SJCRH30 (cell line): ENCODE measurements around the gene C7orf33. TPM values are rescaled to one million over a fixed set of nuclear protein-coding genes. Genes with fewer than 3 reads are reported as not detected.
"Not testable (repeated sequence)": the region's sequence is repeated elsewhere in the genome, so short reads cannot be mapped to it uniquely, and the experiment has no call there.

Experiments
- DNase-seq, 2 experiments: peaks; one replicate each; pipeline ENCODE4 v3.0.0-alpha.2; 2015 to 2020
- H3K27ac ChIP-seq: fragments of 250-450 bp; sonication (Bioruptor Pico); 2 replicates; pipeline ENCODE4 v1.5.1; 2020; ENCODE audit warnings: mild to moderate bottlenecking, moderate library complexity
- H3K27me3 ChIP-seq: fragments of 250-450 bp; sonication (Bioruptor Pico); 2 replicates; pipeline ENCODE4 v1.5.1; 2020; ENCODE audit warnings: mild to moderate bottlenecking, moderate library complexity
- H3K36me3 ChIP-seq: fragments of 250-450 bp; sonication (Bioruptor Pico); 2 replicates; pipeline ENCODE4 v1.5.1; 2020; ENCODE audit warnings: mild to moderate bottlenecking, moderate library complexity
- H3K4me1 ChIP-seq: fragments of 250-450 bp; sonication (Bioruptor Pico); 2 replicates; pipeline ENCODE4 v1.5.1; 2020; ENCODE audit warnings: mild to moderate bottlenecking, moderate library complexity
- H3K4me3 ChIP-seq: fragments of 250-450 bp; sonication (Bioruptor Pico); 2 replicates; pipeline ENCODE4 v1.5.1; 2020; ENCODE audit warnings: mild to moderate bottlenecking, moderate library complexity
- H3K9me3 ChIP-seq: fragments of 250-450 bp; sonication (Bioruptor Pico); replicated peaks from 2 replicates; pipeline ENCODE4 v1.5.1; 2020; ENCODE audit warnings: mild to moderate bottlenecking, moderate library complexity
- total RNA-seq: library from RNA; depleted of rRNA; stranded (reverse); fragments of >200 nt; shearing (Covaris generic); gene quantifications from 2 replicates; pipeline ENCODE4 v1.2.3, GENCODE V29; 2014

Gene C7orf33
- total RNA-seq, 1 experiment from 2014 or later, result 0.53 TPM

DNA sequence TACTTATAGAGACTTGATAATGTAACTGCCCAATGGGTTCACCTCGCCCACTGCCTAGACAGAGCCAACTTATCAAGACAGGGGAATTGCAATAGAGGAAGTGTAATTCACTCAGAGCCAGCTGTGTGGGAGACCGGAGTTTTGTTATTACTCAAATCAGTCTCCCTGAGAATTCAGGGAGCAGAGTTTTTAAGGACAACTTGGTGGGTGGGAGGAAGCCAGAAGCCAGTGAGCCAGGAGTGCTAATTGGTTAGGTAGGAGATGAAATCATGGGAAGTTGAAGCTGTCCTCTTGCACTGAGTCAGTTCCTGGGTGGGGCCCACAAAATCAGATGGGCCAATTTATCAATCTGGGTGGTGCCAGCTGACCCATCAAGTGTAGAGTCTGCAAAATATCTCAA, 20.1 kb upstream of the C7orf33 start:
- Histone ChIP-seq H3K4me1 (no peaks in the 10 kb centered on the region), H3K36me3 (no peaks in the 10 kb centered on the region), H3K9me3 (no peaks in the 10 kb centered on the region), H3K27me3 (no peaks in the 10 kb centered on the region), H3K27ac (no peak overlapping the region), H3K4me3 (no peak overlapping the region)
- no peak for DNase-seq

DNA sequence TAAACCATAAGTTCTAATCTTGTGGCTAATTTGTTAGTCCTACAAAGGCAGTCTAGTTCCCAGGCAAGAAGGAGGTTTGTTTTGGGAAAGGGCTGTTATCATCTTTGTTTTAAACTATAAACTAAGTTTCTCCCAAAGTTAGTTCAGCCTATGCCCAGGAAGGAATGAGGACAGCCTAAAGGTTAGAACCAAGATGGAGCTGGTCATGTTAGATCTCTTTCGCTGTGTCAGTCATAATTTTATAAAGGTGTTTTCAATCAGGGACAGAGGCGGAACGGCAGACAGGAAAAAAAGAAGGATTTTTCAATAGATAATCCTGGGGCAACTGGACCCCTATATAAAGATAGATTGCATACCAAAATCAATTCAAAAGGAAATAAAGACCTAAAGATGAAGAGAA, 19.6 kb upstream of the C7orf33 start:
- H3K36me3 ChIP-seq, H3K4me1 ChIP-seq, H3K27me3 ChIP-seq, H3K4me3 ChIP-seq, H3K27ac ChIP-seq, DNase-seq, H3K9me3 ChIP-seq: not testable (repeated sequence)

DNA sequence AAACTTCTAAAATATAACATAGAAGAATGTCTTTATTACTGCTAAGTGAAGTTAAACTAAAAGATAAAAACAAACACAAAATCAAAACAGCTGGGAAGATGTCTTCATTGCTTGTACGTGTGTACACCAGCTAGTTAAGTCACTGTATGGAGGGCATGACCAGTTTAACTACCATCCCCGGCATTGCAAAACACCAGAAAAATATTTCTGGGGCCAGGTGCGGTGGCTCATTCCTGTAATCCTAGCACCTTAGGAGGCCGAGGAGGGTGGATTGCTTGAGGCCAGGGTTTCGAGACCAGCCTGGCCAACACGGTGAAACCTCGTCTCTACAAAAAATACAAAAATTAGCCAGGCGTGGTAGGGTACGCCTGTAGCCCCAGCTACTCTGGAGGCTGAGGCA, 19.2 kb upstream of the C7orf33 start:
- Histone ChIP-seq H3K9me3 (no peaks in the 10 kb centered on the region), H3K4me1 (no peaks in the 10 kb centered on the region), H3K36me3 (no peaks in the 10 kb centered on the region), H3K27me3 (no peaks in the 10 kb centered on the region), H3K4me3 (no peak overlapping the region), H3K27ac (no peak overlapping the region)
- DNase-seq, result no peak

DNA sequence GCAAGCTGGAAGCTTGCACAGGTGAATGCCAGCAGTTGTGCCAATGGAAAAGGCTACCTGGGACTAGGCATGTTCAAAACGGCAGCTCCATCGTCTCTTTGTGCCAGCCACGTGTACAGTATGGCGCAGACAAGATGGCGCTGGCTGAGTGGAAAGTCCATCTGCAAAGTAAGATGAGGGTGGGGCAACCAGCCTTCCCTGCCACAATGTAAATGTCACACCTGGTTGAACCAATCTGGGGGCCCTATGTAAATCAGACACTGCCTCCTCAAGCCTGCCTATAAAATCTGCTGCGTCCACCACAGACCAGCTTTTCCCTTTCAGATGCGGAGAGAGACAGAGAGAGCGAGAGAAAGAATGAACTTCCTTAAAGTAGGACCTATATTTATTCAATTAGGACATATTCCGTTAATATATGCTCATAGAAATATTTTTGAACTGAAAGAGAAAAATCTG, 18.5 kb upstream of the C7orf33 start:
- Histone ChIP-seq H3K9me3 (no peaks in the 10 kb centered on the region), H3K27me3 (no peaks in the 10 kb centered on the region), H3K36me3 (no peaks in the 10 kb centered on the region), H3K4me3 (no peak overlapping the region), H3K4me1 (no peaks in the 10 kb centered on the region), H3K27ac (no peak overlapping the region)
- DNase-seq, result peak in 1 of 2 experiments; percentile 19

DNA sequence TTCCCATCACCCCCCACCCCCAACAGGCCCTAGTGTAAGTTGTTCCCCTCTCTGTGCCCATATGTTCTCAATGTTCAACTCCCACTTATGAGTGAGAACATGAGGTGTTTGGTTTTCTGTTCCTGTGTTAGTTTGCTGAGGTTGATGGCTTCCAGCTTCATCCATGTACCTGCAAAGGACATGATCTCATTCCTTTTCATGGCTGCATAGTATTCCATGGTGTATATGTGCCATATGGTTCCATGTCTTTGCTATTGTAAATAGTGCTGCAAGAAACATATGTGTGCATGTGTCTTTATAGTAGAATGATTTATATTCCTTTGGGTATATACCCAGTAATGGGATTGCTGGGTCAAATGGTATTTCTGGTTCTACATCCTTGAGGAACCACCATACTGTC, 17.0 kb upstream of the C7orf33 start:
- H3K9me3 ChIP-seq, H3K27me3 ChIP-seq, H3K4me3 ChIP-seq, H3K27ac ChIP-seq, H3K36me3 ChIP-seq, H3K4me1 ChIP-seq, DNase-seq: not testable (repeated sequence)

DNA sequence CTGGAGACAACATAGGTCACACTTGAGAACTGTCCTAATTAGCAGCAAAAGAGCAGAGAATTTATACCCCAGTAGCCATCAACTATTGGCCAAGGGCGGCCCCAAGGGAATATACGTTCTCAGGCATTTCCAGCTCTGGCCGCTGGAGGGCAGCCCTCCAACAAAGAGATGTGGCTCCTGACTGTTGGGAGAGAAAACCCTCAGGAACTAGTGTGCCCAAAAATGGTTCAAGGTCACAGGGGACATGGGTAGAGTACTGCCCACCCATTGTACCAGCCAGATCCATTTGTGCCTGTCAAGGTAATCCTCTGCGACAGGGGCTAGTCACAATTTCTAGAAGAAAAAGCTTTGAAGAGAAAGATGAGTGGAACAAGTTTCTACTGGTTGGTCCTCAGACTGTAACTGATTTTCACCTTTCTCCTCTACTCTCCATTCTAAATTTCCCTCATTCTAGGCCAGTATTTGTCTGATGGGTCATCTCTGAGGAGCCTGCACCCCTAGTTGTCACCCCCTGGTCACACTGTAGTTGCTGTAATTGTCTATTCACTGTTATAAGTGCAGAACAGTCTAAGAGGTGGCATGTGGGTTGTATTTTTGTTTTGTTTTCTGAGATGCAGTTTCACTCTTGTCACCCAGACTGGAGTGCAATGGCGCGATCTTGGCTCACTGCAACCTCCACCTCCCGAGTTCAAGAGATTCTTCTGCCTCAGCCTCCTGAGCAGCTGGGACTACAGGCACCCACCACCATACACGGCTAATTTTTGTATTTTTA, 14.7 kb upstream of the C7orf33 start:
- DNase-seq, result peak; percentile 63 to 88
- no peak overlapping the region for H3K27ac ChIP-seq
- no peaks in the 10 kb centered on the region for H3K4me1 ChIP-seq
- H3K36me3 ChIP-seq, result no peaks in the 10 kb centered on the region
- no peaks in the 10 kb centered on the region for H3K9me3 ChIP-seq
- no peaks in the 10 kb centered on the region for H3K27me3 ChIP-seq
- no peak overlapping the region for H3K4me3 ChIP-seq

DNA sequence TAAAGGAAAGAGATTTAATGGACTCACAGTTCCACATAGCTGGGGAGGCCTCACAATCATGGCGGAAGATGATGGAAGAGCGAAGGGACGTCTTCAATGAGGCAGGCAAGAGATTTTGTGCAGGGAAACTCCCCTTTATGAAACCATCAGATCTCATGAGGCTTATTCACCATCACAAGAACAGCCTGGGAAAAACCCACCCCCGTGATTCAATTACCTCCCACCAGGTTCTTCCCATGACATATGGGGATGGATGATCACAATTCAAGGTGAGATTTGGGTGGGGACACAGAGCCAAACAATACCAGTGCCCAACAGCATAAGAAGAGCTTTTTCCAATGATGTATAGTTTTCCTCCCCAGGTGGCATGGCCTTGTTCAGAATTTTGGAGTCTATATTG, 11.2 kb upstream of the C7orf33 start:
- H3K9me3 ChIP-seq, result no peaks in the 10 kb centered on the region
- no peak for DNase-seq
- no peaks in the 10 kb centered on the region for H3K36me3 ChIP-seq
- H3K4me1 ChIP-seq, result no peaks in the 10 kb centered on the region
- H3K4me3 ChIP-seq, result no peak overlapping the region
- no peak overlapping the region for H3K27ac ChIP-seq
- no peaks in the 10 kb centered on the region for H3K27me3 ChIP-seq

DNA sequence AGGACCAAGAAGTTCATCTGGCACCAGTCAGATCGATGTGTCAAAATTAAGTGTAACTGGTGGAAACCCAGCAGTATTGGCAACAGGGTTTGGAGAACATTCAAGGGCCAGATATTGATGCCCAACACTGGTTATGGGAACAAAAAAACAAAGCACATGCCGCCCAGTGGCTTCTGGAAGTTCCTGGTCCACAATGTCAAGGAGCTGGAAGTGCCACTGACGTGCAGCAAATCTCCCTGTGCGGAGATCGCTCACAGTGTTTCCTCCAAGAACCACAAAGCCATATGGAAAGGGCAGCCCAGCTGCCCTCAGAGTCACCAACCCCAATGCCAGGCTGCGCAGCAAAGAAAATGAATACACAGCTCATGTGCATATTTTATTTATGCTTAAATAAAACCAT, 10.1 kb upstream of the C7orf33 start:
- Histone ChIP-seq H3K27ac (no peak overlapping the region), H3K4me1 (no peaks in the 10 kb centered on the region), H3K27me3 (no peaks in the 10 kb centered on the region), H3K4me3 (no peak overlapping the region), H3K36me3 (no peaks in the 10 kb centered on the region), H3K9me3 (no peaks in the 10 kb centered on the region)
- no peak for DNase-seq

DNA sequence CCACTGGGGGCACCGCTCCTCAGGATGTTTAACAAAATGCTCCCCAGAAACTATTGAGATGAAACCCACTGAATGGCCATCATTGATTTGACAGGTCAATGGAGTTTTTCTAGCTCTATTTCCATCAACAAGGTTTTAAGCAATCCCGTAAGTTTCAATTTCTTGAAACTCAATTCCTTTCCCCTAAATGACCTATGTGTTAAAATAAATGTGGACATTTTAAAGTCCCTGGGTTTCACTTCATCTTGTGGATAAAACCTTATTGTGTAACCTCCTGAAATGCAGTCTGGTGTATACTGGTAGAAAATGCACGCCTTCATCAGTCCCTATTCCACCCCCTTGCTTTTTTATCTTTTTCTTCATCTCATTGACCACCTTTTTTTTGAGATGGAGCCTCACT, 8.9 kb upstream of the C7orf33 start:
- no peak for DNase-seq
- no peaks in the 10 kb centered on the region for H3K36me3 ChIP-seq
- no peaks in the 10 kb centered on the region for H3K27me3 ChIP-seq
- H3K27ac ChIP-seq, result no peak overlapping the region
- H3K4me3 ChIP-seq, result no peak overlapping the region
- peaks cover 2% of the 10 kb centered on the region; the same call in 1 of the 2 replicates for H3K4me1 ChIP-seq
- H3K9me3 ChIP-seq, result no peaks in the 10 kb centered on the region

DNA sequence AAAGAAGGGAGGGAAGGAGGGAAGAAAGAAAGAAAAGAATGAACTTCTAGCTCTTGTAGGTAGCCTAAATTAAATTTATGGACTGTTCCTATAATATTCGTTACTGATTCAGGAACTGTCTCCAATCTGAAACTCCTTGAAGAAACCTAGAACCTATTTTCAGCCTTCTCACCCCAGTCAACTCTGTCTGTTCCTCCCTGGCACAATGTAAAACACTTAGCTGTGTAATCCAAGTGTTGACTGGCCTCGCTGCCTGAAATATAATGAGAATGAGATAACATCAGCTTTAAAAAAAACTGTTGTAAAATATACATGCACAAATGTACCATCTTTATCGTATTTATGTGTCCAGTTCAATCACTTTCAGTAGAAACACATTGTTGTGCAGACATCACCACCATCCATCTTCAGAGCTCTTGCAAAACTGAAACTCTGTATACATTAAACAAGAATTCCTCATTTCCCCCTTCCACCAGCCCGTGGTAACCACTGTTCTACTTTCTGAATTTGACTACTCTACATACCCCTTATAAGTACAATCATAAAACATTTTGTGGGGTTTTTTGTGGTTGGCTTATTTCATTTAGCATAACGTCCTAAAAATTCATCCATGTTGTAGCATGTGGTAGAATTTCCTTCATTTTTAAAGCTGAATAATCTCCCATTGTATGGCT, 6.3 kb upstream of the C7orf33 start:
- H3K9me3 ChIP-seq, result no peaks in the 10 kb centered on the region
- H3K36me3 ChIP-seq, result no peaks in the 10 kb centered on the region
- no peak overlapping the region for H3K27ac ChIP-seq
- H3K4me3 ChIP-seq, result no peak overlapping the region
- H3K4me1 ChIP-seq, result peaks cover 15% of the 10 kb centered on the region
- H3K27me3 ChIP-seq, result no peaks in the 10 kb centered on the region
- no peak for DNase-seq

DNA sequence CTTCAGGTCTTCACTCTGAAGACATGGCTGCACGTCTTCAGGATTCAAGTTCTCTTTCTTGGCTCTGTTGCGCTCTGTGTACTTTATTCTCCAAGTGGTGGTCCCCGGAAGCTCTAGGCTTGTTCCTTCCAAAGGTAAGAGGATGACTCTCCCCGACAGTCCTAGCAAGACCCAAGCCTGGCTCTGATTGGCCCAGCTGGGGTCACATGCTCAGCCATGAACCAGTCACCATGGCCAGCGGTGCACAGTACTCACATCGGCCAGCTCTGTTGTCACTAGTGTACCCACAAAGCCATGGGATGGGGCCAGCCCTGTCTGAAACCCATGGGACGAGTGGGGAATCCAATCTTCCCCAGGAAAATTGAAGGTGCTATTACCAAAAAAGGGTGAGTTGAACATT, 5.2 kb upstream of the C7orf33 start:
- Histone ChIP-seq H3K27me3 (no peaks in the 10 kb centered on the region), H3K4me3 (no peak overlapping the region), H3K36me3 (no peaks in the 10 kb centered on the region), H3K4me1 (peaks cover 22% of the 10 kb centered on the region), H3K27ac (no peak overlapping the region), H3K9me3 (no peaks in the 10 kb centered on the region)
- no peak for DNase-seq

DNA sequence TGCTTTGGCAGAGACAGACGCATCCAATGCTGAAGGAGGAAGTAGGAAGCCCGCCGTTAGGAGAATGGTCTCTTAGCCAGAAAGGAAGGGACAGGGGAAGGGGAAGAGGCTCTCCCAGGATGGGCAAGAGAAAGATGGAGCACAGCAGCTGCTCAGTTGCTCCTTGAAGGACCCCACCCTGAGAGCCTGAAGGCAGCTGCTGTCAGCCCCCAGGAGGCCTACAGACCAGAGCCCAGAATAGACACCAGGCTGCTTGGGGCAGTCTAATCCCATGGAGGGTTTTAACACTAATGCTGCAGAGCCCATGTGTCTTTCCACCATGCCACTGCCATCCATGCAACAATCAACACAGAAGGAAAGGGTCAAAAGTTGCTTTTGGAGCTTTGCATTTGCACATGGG, 3.5 kb upstream of the C7orf33 start:
- Histone ChIP-seq H3K9me3 (no peaks in the 10 kb centered on the region), H3K4me3 (no peak overlapping the region), H3K36me3 (no peaks in the 10 kb centered on the region), H3K4me1 (peaks cover 34% of the 10 kb centered on the region), H3K27ac (no peak overlapping the region; the same call in 1 of the 2 replicates), H3K27me3 (no peaks in the 10 kb centered on the region)
- DNase-seq, result peak; percentile 86 to 91

DNA sequence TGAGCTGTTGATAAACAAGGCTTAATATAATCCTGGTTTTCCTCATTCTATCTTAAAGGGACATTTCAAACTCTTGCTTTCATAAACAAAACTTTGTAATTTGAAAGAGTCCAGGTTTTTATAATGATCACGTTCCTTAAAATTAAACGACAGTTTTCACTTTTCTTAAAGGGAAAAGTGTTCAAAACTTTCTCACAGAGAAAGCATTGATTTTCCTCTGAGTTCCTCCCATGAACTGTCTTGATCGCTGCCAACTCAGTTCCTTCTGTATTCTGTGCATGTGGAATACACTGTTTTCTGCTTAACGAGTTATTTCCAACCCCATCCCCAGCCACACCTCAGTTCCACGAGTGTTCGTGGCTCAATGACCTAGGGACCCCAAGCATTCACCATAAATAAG, 2.4 kb upstream of the C7orf33 start:
- no peaks in the 10 kb centered on the region for H3K9me3 ChIP-seq
- H3K27me3 ChIP-seq, result no peaks in the 10 kb centered on the region
- H3K4me3 ChIP-seq, result no peak overlapping the region
- no peak for DNase-seq
- H3K36me3 ChIP-seq, result no peaks in the 10 kb centered on the region
- H3K27ac ChIP-seq, result no peak overlapping the region
- H3K4me1 ChIP-seq, result peaks cover 34% of the 10 kb centered on the region

DNA sequence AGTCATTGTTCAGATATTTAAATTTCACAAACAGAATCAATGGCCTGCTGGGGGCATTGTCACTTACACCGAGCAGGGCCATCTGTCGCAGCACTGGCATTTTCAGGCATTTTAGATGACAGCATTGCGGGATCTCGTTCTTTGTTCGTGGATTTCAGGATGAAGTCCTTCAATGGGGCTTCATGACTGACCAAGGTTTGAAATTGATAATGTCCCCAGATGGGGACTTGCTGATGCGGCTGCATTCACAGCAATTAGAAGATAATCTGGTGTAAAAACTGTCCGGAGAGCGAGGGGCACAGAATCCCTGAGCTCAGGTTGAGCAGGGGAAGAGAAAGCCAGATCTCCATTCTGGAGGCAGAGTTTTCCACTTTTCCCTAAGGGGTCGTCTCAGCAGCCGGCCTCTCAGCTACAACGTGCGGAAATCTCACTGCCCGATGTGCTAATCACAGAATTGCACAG, 1.9 kb upstream of the C7orf33 start:
- Histone ChIP-seq H3K36me3 (no peaks in the 10 kb centered on the region), H3K27ac (no peak overlapping the region), H3K4me3 (no peak overlapping the region), H3K9me3 (no peaks in the 10 kb centered on the region), H3K4me1 (peaks cover 34% of the 10 kb centered on the region), H3K27me3 (no peaks in the 10 kb centered on the region)
- DNase-seq, result no peak

DNA sequence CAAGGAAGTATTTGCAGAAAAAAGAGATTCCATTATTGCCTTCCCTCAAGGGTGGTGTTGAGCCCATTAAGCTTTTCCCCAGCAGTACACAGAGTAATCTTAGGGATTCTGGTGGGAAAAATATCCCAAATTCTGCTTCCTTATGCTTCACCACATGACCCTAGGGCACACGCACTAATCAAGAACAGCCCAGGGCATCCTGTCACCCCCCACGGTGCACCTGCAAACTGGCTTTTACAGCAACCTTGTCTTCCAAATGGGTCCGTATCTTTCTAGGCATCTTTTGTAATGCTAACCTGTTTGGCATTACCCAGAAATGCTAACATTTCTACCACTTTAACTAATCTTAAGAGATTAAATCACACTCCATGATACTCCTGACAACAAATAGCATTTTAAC, 926 bp upstream of the C7orf33 start:
- Histone ChIP-seq H3K36me3 (no peaks in the 10 kb centered on the region), H3K4me3 (no peak overlapping the region), H3K27me3 (no peaks in the 10 kb centered on the region), H3K4me1 (peaks cover 34% of the 10 kb centered on the region), H3K9me3 (no peaks in the 10 kb centered on the region), H3K27ac (no peak overlapping the region)
- DNase-seq, result no peak

DNA sequence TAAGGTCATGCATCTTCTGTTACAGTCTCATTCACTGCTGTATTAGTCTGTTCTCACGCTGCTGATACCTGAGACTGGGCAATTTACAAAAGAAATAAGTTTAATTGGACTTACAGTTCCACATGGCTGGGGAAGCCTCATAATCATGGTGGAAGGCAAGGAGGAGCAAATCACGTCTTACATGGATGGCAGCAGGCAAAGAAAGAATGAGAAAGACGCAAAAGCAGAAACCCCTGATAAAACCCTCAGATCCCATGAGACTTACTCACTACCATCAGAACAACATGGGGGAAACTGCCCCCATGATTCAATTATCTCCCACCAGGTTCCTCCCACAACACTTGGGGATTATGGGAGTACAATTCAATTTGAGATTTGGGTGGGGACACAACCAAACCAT, 5.8 kb downstream of the C7orf33 start:
- H3K36me3 ChIP-seq, H3K9me3 ChIP-seq, H3K27ac ChIP-seq, H3K27me3 ChIP-seq, DNase-seq, H3K4me1 ChIP-seq, H3K4me3 ChIP-seq: not testable (repeated sequence)
